Melanocyte of skin (primary cell): ENCODE results near the gene PNCK. TPM values are rescaled to one million over a fixed set of nuclear protein-coding genes. Genes with fewer than 3 reads are reported as not detected.

Experiments used
- small RNA-seq, 2 donors: library from RNA; depleted of rRNA; stranded (forward); fragments of <200 nt; gene quantifications; one replicate each; pipeline ENCODE3, GENCODE V24; 2012
- total RNA-seq, 2 donors: library from RNA; depleted of rRNA; stranded (reverse); fragments of >200 nt; gene quantifications; 2 replicates each; pipeline ENCODE4 v1.2.3, GENCODE V29; 2012

Gene PNCK
- total RNA-seq, result 1 to 10 TPM in 1 of 2 donors, under 1 TPM in 1; 0.33 to 1.4 TPM

GRCh38 chrX:153673428-153674218 is at the start of gene PNCK:
TSS of gene PNCK (minus strand) at chrX:153673813. CDS start at chrX:153673076, 737 bp downstream.

GRCh38 chrX:153687121-153688039 is 13.8 kb upstream of the PNCK start, which contains the start of gene SLC6A8:
TSS of gene SLC6A8 (plus strand) at chrX:153687926. CDS start at chrX:153688575, 649 bp downstream.

DNA sequence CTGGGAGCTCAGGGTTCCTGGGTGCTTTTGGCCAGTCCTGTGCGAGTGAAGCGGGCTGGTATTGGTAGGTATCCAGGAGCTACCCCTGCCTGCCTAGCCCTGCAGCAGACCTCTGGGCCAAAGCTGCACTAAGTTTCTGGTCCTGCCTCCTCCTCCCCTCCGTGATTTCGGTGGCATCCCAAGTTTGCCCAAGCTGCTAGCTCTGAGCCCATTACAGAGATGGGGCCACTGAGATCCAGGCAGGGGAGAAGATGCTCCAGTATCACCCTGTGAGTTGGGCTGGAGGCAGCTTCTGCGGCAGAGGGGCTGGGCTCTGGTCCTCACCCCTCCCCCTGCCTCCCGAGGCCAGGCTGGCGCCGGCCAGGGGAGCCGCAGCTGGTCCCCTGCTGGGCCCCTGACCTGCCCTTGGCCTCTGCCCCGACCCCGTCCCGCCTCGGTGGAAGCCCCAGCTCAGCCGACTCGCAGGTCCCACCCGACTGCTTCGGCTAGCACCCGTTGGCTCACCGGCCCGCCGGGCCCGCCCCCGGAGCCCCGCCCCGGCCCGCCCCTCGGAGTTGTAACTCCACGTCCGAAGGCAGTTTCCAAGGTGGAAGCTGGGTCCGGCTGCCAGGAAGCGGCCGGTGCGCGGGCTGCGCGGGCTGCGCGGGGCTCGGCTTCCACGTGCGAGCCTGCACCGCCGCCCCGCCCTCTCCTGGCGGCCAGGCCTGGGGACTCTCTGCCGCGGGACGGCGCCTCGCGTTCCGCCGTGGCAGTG is 26.8 kb downstream of the PNCK start, which contains the start of gene DUSP9:
TSS of gene DUSP9 (plus strand) at position 584 of the 754 bp plus-strand sequence. CDS start 751 bp downstream, outside the sequence.

Small RNA genes within 50 kb of the gene (small RNA-seq; reads per million reads assigned to genes)
- 0 reads per million in 2 donors for gene RN7SL687P

Other genes starting within 250 kb of the PNCK start
- 1 to 10 TPM; 1.3 to 1.4 TPM for gene TREX2, start 227.8 kb downstream of the PNCK start, total RNA-seq
- 10 to 100 TPM; 13.4 to 23.3 TPM for gene HAUS7, start 203.2 kb downstream of the PNCK start, total RNA-seq
- gene BGN, start 178.8 kb downstream of the PNCK start, total RNA-seq, result not detected
- not detected for gene ATP2B3, start 156.2 kb downstream of the PNCK start, total RNA-seq
- gene CCNQ, start 74.7 kb downstream of the PNCK start, total RNA-seq, result 10 to 100 TPM; 36.5 to 41.3 TPM
- 1 to 10 TPM; 2.3 to 4.1 TPM for gene DUSP9, start 26.6 kb downstream of the PNCK start, total RNA-seq
- 10 to 100 TPM; 46.0 to 58.8 TPM for gene SLC6A8, start 14.1 kb upstream of the PNCK start, total RNA-seq
- gene BCAP31, start 50.6 kb upstream of the PNCK start, total RNA-seq, result 100 to 1,000 TPM; 150 to 223 TPM
- 100 to 1,000 TPM in 1 of 2 donors, 10 to 100 TPM in 1; 88.4 to 114 TPM for gene ABCD1, start 51.0 kb upstream of the PNCK start, total RNA-seq
- 1 to 10 TPM; 8.7 to 9.6 TPM for gene PLXNB3, start 90.4 kb upstream of the PNCK start, total RNA-seq
- under 1 TPM; under 0.01 to 0.33 TPM for gene SRPK3, start 107.2 kb upstream of the PNCK start, total RNA-seq
- gene IDH3G, start 120.6 kb upstream of the PNCK start, total RNA-seq, result 10 to 100 TPM; 49.3 to 54.7 TPM
- gene SSR4, start 120.9 kb upstream of the PNCK start, total RNA-seq, result 100 to 1,000 TPM in 1 of 2 donors, 10 to 100 TPM in 1; 93.6 to 110 TPM
- gene PDZD4, start 156.7 kb upstream of the PNCK start, total RNA-seq, result 1 to 10 TPM in 1 of 2 donors, under 1 TPM in 1; 1.00 to 1.7 TPM
- 100 to 1,000 TPM; 127 to 207 TPM for gene L1CAM, start 212.4 kb upstream of the PNCK start, total RNA-seq
- under 1 TPM in 1 of 2 donors, not detected in 1; 0.33 TPM for gene AVPR2, start 230.9 kb upstream of the PNCK start, total RNA-seq